ENCODE data around the gene NHERF1. TPM values are rescaled to one million over a fixed set of nuclear protein-coding genes. Genes with fewer than 3 reads are reported as not detected.

NHERF1 gene
- polyA plus RNA-seq, 1 of the 3 experiments (the other 2 are of a cell fraction) = 40.1 TPM

DNA sequence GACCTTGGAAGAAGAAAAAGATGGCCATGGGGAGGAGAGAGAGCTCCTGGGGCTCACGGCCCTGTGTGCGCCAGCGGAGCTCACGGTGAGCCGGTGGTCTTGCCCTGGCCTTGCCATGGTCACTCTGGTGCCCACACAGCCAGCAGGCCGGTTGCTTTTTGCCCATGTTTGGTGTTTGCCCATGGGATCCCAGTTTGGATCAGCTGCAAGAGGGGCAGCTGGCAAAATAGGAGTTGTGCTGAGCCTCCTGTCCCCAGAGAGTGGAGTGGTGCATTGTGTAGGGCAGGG, 1.6 kb downstream of the NHERF1 start:
- Histone ChIP-seq H3K36me3 (replicated peaks in 1 of 2; ENCODE audit: control insufficient read depth in 1 of 2, insufficient read depth in 2 of 2, low read length in 1 of 2) (no peaks in the 10 kb centered on the region), H2AFZ (ENCODE audit: low read depth) (no peak overlapping the region), H3K27me3 (ENCODE audit: insufficient read depth) (no peaks in the 10 kb centered on the region), H4K20me1 (ENCODE audit: insufficient read depth) (no peaks in the 10 kb centered on the region), H3K4me3 (ENCODE audit: low read depth in 2 of 2, low read length in 1 of 2) (peak overlapping the region; percentile 90 to 97), H3K9me2 (no peaks in the 10 kb centered on the region), H3K9me3 (no peaks in the 10 kb centered on the region), H3K9ac (no peak overlapping the region), H3K79me2 (ENCODE audit: insufficient read depth) (peaks cover 16% of the 10 kb centered on the region), H3K4me2 (peak overlapping the region; percentile 99), H3K27ac (ENCODE audit: low read depth in 2 of 2, low read length in 1 of 2) (no peak overlapping the region), H3K4me1 (ENCODE audit: control insufficient read depth in 1 of 2, insufficient read depth in 2 of 2, low read depth in 1 of 2, low read length in 1 of 2) (peaks cover 0 to 26% of the 10 kb centered on the region in 2 experiments; a peak in 1 of 4 replicates), H3F3A (replicated peaks; ENCODE audit: insufficient read depth) (peaks cover 14% of the 10 kb centered on the region)
- ChIA-PET POLR2A (interaction anchor here (1.1 to 2.4 kb wide), 6 partner anchors 10 to 123 kb away, joined by 3 to 19 read pairs (median 6); partner anchors contain the start of gene NAT9), CTCF (interaction anchor here (0.6 to 21.6 kb wide), 9 partner anchors 13 to 217 kb away, joined by 3 to 1361 read pairs (median 7); partner anchors contain the start of genes FDXR, GRIN2C, NAT9 and RAB37)
- no peak for TF ChIP-seq FOSL2 (IDR thresholded peaks at IDR 0.05; ENCODE audit: borderline replicate concordance, low read depth)
- no peak for DNase-seq
- 100% methylated on average over 6 of the region's 6 CpGs for WGBS (ENCODE audit: low lambda C conversion rate)

GRCh38 chr17:74750327-74751069, 2.1 kb downstream of the NHERF1 start:
- TF ChIP-seq CHD2 (IDR thresholded peaks at IDR 0.05; ENCODE audit: low read length, partially characterized antibody) = no peak
- TF ChIP-seq, protein P1, sequence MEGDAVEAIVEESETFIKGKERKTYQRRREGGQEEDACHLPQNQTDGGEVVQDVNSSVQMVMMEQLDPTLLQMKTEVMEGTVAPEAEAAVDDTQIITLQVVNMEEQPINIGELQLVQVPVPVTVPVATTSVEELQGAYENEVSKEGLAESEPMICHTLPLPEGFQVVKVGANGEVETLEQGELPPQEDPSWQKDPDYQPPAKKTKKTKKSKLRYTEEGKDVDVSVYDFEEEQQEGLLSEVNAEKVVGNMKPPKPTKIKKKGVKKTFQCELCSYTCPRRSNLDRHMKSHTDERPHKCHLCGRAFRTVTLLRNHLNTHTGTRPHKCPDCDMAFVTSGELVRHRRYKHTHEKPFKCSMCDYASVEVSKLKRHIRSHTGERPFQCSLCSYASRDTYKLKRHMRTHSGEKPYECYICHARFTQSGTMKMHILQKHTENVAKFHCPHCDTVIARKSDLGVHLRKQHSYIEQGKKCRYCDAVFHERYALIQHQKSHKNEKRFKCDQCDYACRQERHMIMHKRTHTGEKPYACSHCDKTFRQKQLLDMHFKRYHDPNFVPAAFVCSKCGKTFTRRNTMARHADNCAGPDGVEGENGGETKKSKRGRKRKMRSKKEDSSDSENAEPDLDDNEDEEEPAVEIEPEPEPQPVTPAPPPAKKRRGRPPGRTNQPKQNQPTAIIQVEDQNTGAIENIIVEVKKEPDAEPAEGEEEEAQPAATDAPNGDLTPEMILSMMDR (IDR thresholded peaks at IDR 0.05) = no peak
- TF ChIP-seq, protein P2, sequence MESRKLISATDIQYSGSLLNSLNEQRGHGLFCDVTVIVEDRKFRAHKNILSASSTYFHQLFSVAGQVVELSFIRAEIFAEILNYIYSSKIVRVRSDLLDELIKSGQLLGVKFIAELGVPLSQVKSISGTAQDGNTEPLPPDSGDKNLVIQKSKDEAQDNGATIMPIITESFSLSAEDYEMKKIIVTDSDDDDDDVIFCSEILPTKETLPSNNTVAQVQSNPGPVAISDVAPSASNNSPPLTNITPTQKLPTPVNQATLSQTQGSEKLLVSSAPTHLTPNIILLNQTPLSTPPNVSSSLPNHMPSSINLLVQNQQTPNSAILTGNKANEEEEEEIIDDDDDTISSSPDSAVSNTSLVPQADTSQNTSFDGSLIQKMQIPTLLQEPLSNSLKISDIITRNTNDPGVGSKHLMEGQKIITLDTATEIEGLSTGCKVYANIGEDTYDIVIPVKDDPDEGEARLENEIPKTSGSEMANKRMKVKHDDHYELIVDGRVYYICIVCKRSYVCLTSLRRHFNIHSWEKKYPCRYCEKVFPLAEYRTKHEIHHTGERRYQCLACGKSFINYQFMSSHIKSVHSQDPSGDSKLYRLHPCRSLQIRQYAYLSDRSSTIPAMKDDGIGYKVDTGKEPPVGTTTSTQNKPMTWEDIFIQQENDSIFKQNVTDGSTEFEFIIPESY (IDR thresholded peaks at IDR 0.05; ENCODE audit: borderline replicate concordance, low read depth) = no peak
- TF ChIP-seq NRF1 (IDR thresholded peaks at IDR 0.05; ENCODE audit: low read depth, low read length) = no peak
- no peak for TF ChIP-seq FOXJ3 (CRISPR knock-in tag; IDR thresholded peaks at IDR 0.05)
- no peak for TF ChIP-seq REST (IDR thresholded peaks at IDR 0.05; ENCODE audit: low read depth, low read length)
- no peak for TF ChIP-seq MAX (IDR thresholded peaks at IDR 0.05; ENCODE audit: low read depth)
- no peak for TF ChIP-seq USF2 (IDR thresholded peaks at IDR 0.05; ENCODE audit: borderline replicate concordance, low read depth, low read length)
- no peak for TF ChIP-seq MXI1 (IDR thresholded peaks at IDR 0.05; ENCODE audit: low read depth, low read length)
- TF ChIP-seq MEF2A (IDR thresholded peaks at IDR 0.05; ENCODE audit: borderline replicate concordance, low read depth) = no peak
- TF ChIP-seq TAF1 (IDR thresholded peaks at IDR 0.05; ENCODE audit: borderline replicate concordance, low read depth, low read length) = no peak
- no peak for TF ChIP-seq RCOR1 (IDR thresholded peaks at IDR 0.05; ENCODE audit: low read length)
- TF ChIP-seq GABPA (IDR thresholded peaks at IDR 0.05; ENCODE audit: low read depth) = no peak
- no peak for TF ChIP-seq JUND (IDR thresholded peaks at IDR 0.05)
- TF ChIP-seq FOSL2 (IDR thresholded peaks at IDR 0.05; ENCODE audit: borderline replicate concordance, low read depth) = no peak
- TF ChIP-seq TEAD4 (IDR thresholded peaks at IDR 0.05; ENCODE audit: borderline replicate concordance, insufficient read depth) = no peak
- H3K4me2 ChIP-seq = peak overlapping the region; percentile 99
- DNase-seq = no peak
- no peaks in the 10 kb centered on the region for H3K27me3 ChIP-seq (ENCODE audit: insufficient read depth)
- no peaks in the 10 kb centered on the region for H4K20me1 ChIP-seq (ENCODE audit: insufficient read depth)
- no peak overlapping the region; a peak in 1 of 4 replicates for H3K27ac ChIP-seq (ENCODE audit: low read depth in 2 of 2, low read length in 1 of 2)
- no peaks in the 10 kb centered on the region for H3K36me3 ChIP-seq (replicated peaks in 1 of 2; ENCODE audit: control insufficient read depth in 1 of 2, insufficient read depth in 2 of 2, low read length in 1 of 2)
- CTCF ChIA-PET = interaction anchor here (1.3 to 21.6 kb wide), 6 partner anchors 14 to 185 kb away, joined by 3 to 1361 read pairs (median 50); partner anchors contain the start of genes FDXR, GRIN2C, NAT9 and RAB37
- no peak overlapping the region for H2AFZ ChIP-seq (ENCODE audit: low read depth)
- peaks cover 16% of the 10 kb centered on the region for H3K79me2 ChIP-seq (ENCODE audit: insufficient read depth)
- H3F3A ChIP-seq (replicated peaks; ENCODE audit: insufficient read depth) = peaks cover 14% of the 10 kb centered on the region
- POLR2A ChIA-PET = interaction anchor here (1.7 to 2.4 kb wide), 3 partner anchors 9 to 25 kb away, joined by 6 to 19 read pairs (median 9); partner anchors contain the start of gene NAT9
- no peaks in the 10 kb centered on the region for H3K9me2 ChIP-seq
- H3K4me3 ChIP-seq (ENCODE audit: low read depth in 2 of 2, low read length in 1 of 2) = peak overlapping the region; percentile 90 to 97; a peak in 3 of 4 replicates
- H3K4me1 ChIP-seq (ENCODE audit: control insufficient read depth in 1 of 2, insufficient read depth in 2 of 2, low read depth in 1 of 2, low read length in 1 of 2) = peaks cover 0 to 26% of the 10 kb centered on the region in 2 experiments; a peak in 1 of 4 replicates
- no peaks in the 10 kb centered on the region for H3K9me3 ChIP-seq
- 81% methylated on average over 11 of the region's 13 CpGs for WGBS (ENCODE audit: low lambda C conversion rate)
- no peak overlapping the region for H3K9ac ChIP-seq

Data from SK-N-SH (cell line).